Measurements from ENCODE around the gene ATRNL1.

GRCh38 chr10:115047705-115048104 is 45.5 kb upstream of the ATRNL1 start:
- TF ChIP-seq, protein P1, sequence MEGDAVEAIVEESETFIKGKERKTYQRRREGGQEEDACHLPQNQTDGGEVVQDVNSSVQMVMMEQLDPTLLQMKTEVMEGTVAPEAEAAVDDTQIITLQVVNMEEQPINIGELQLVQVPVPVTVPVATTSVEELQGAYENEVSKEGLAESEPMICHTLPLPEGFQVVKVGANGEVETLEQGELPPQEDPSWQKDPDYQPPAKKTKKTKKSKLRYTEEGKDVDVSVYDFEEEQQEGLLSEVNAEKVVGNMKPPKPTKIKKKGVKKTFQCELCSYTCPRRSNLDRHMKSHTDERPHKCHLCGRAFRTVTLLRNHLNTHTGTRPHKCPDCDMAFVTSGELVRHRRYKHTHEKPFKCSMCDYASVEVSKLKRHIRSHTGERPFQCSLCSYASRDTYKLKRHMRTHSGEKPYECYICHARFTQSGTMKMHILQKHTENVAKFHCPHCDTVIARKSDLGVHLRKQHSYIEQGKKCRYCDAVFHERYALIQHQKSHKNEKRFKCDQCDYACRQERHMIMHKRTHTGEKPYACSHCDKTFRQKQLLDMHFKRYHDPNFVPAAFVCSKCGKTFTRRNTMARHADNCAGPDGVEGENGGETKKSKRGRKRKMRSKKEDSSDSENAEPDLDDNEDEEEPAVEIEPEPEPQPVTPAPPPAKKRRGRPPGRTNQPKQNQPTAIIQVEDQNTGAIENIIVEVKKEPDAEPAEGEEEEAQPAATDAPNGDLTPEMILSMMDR (conservative IDR thresholded peaks at IDR 0.05; ENCODE audit: low read depth, low read length), result no peak
- TF ChIP-seq EZH2phosphoT487 (IDR thresholded peaks at IDR 0.05; ENCODE audit: borderline replicate concordance, low read length), result no peak
